ENCODE data around the gene DIS3L2.

DIS3L2 gene

GRCh38 chr2:231961349-231962166 is at the start of gene DIS3L2:
Gene DIS3L2 (plus strand): TSS chr2:231961713. CDS start chr2:232014928, 53,215 bp downstream.
- peak; percentile 98 for DNase-seq

GRCh38 chr2:231914077-231914690 is 47.3 kb upstream of the DIS3L2 start:
- DNase-seq: no peak

GRCh38 chr2:231917280-231918066 is 44.0 kb upstream of the DIS3L2 start:
- DNase-seq: no peak

GRCh38 chr2:231918501-231919330 is 42.8 kb upstream of the DIS3L2 start:
- no peak for DNase-seq

GRCh38 chr2:231919341-231920035 is 42.0 kb upstream of the DIS3L2 start:
- no peak for DNase-seq

GRCh38 chr2:231920366-231920765 is 41.1 kb upstream of the DIS3L2 start:
- DNase-seq: no peak

- DNase-seq: no peak
Observed at GRCh38 chr2:231920795-231921194, 40.7 kb upstream of the DIS3L2 start.

- DNase-seq: peak; percentile 55
Observed at GRCh38 chr2:231922311-231923009, 39.1 kb upstream of the DIS3L2 start.

- no peak for DNase-seq
Observed at GRCh38 chr2:231923010-231923344, 38.5 kb upstream of the DIS3L2 start.

- no peak for DNase-seq
Observed at GRCh38 chr2:231923951-231924888, 37.3 kb upstream of the DIS3L2 start.

- no peak for DNase-seq
Observed at GRCh38 chr2:231924889-231925275, 36.6 kb upstream of the DIS3L2 start.

GRCh38 chr2:231925303-231926179 is 36.0 kb upstream of the DIS3L2 start:
- peak; percentile 92 for DNase-seq

- DNase-seq: peak; percentile 93
Observed at GRCh38 chr2:231926180-231926741, 35.3 kb upstream of the DIS3L2 start, which contains the start of gene NPPC. Gene NPPC (minus strand): TSS chr2:231926396. CDS start chr2:231926249, 147 bp downstream.

- no peak for DNase-seq
Observed at GRCh38 chr2:231926761-231927565, 34.5 kb upstream of the DIS3L2 start.

- DNase-seq: no peak
Observed at GRCh38 chr2:231927566-231927890, 34.0 kb upstream of the DIS3L2 start.

- peak; percentile 42 for DNase-seq
Observed at GRCh38 chr2:231928481-231928880, 33.0 kb upstream of the DIS3L2 start.

- peak; percentile 44 for DNase-seq
Observed at GRCh38 chr2:231928901-231929725, 32.4 kb upstream of the DIS3L2 start.
